Islet precursor cell (in vitro differentiated cells): ENCODE results near the gene STXBP6.
A peak's percentile ranks its signal among the peaks of the same experiment; 100 is the strongest.

Source experiments
- DNase-seq: peaks from one replicate; pipeline ENCODE4 v3.0.0-alpha.2; 2018

Gene STXBP6

DNA sequence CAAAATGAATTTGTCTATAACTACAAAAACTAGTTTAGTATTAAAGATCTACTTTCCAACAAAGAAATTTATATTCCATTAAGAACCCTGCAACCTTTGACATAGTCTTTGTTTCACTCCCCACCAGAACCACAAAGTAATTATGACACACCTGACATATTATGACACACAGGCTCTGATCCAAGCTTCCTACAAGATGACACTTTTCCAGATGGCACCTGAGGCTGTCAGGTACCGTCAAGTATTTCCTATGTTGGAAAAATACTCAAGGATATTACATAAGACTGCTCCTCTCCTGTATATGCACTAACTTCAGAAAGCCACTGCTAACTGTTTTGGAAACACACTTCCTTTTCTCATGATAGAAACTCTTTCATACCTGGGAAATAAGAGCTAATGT lies 38.9 kb downstream of the STXBP6 start:
- DNase-seq: no peak

DNA sequence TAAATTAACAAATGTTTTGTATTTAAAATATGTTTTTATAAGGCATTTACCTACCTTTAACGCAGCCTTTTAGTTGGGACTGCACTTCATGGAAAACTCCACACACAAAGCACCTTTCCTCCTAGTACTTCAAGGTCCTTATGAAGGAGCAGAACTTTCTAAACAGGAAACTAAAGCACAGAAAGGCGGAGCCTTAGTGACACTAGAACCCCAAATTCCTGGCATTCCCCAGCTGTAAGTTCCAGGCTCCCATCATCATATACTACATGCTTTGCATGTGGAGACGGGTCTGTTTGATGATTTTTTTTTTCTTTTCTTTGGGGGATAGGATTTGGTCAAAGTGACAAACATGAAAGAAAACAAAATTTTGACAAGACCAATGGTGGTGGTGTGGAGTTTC lies 39.5 kb downstream of the STXBP6 start:
- DNase-seq: no peak

DNA sequence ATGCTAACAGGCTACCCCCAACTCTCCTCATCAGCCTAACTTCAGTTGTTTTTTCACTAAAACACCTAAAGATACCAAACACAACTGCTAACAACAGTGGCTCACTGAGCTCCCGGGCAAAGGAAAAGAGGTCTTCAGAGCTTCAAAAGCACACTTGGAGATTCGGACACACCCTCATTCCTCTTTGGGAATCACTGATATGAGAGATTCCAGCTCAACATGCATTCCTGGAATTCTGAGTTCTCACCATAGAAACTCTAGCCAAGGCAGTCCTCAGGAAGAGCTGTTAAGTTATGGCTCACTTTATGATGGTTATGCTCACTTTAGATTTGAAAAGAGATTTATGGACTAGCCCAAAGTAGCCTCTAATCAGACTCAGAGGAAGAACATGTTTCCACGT lies 40.1 kb downstream of the STXBP6 start:
- peak; percentile 78 for DNase-seq

DNA sequence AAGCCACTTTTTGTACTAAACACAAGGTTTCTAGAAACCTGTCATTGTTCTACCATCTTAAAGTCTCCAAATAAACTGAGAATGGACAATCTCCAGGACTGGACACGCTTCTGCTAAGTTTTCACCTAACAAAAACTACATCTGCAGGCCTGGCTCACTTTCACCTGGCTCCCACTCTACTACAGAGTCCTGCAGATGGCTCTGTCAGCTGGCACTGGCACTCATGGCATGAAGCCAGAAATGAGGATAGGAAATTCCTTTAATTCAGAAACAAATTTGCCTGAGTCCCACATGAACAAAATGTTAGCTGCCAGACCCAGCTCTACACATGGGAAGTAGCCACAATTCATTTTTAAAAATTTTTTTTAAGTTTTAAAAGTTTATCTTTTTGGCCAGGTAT lies 42.1 kb downstream of the STXBP6 start:
- DNase-seq: no peak

DNA sequence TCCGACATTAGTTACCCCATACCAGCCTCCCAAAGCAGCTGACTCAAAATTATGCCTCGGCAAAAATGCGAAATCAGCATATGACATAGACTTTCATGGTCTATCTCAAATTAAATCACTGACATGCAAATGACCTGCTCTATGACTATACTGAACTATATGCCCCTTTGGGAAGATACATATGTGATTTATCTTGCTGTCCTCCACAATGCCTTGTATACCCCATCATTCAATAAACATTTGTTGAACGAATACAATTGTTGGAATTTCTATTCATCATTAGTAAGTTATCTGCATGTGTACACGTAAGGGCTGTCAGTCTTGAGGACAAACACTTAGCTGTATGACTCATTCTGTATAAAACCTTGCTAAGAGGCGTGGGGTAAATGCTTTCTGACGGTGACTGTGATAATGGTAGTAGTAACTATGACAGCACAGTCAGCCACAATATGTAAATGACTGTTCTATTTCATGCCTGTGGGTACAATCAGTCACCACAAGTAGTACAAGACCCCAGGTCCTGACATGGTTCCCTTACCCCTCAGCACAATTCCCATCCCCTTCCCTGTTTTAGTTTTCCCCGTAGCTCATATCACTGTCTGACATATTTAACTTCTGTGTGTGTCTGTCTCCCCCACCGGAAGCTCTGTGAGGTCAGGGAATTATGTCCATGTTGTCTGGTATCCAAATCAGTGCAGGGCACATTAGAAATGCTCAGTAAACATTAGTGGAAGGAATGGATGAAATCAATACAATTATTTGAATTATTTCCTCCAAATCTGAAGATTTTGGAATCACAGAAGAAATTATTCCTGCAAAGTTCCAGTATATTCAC lies 42.8 kb downstream of the STXBP6 start:
- peak; percentile 58 for DNase-seq

DNA sequence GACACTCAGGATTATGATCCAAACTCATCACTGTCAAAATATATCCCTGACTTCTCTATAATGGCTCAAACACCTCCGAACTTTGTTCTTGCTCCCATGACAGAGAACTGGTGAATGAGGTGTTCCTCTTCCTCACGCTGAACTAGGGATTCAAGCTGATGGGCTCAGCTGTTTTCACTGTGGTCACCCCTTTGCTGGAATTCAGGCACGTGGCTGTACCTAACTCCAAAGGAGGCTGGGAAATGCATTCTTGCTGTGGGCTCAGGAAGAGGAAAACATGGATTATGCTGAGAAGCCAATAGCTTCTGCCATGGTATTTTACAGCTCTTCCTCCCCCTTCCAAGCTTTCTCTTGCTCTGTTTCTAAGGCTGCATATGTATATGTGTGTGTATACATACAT lies 43.9 kb downstream of the STXBP6 start:
- DNase-seq: no peak

DNA sequence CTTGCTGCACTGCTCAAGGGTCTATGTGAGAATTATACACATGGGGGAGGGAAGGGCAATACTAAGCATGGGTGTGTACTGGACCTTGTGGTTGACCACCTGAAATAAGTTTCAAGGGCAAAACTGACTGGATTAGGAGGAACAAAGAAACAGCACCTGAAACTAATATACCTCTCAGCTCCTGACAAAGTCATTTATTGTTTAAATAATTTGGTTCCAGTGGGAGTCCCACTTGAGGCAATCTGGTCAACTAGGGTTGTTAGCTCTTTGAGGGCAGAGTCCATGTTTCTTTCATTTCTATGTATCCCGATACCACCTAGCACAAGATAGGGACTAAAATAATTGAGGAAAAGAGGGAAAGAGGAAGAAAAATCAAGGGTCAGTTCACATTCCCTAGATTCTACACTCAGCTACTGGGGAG lies 45.5 kb downstream of the STXBP6 start:
- DNase-seq: no peak

DNA sequence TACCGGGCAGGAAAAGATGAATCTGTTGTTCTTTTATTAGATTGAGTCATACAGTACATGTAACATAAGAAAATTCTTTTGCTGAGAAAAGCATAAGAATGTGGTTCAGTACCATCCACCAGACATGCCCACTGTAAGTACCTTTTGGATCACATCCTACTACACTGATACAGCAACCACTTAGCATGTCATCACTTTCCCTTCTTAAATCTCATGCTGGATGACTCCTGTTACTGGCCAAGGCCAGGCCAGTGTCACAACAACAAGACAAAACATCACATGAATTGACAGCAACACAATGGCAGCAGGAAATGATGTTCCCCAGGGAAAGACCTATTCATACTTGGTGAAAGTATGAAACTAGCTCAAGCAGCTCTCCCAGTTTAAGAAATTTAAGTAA lies 46.4 kb downstream of the STXBP6 start:
- DNase-seq: no peak

DNA sequence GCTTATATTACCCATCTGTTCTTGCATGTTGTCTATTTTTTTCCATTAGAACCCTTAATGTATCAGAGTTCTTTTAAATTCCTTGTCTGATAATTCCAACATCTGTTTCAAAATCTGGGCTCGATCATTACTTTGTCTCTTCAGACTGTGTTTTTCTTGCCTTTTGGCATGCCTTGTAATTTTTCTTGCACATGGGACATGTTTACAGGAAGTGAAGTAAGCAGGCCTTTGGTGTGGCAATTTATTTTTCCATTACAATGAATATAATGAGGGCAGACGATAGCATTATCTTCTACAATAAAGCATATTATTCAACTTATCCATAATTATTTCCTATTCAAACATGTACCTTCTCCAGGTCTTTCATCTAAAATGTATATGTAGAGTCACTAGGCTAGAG lies 48.3 kb downstream of the STXBP6 start:
- DNase-seq: no peak

DNA sequence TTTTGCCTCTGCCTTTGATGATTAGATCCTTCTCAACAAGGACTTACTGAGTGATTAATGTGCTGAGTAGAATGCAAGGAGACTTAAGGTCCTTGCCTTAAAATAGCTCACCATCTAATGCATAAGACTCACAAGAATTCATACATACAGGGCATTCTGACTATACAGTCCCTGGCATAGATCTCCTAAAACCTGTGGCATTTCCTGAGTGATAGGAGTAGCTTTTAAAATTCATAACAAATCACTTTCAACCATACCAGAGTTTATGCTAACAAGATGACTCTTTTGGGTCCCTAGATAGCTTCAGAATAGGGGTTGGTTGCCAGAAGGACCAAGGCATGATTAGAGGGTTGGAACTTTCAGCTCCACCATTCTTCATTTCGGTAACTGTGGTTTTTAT lies 48.8 kb downstream of the STXBP6 start:
- DNase-seq: no peak

DNA sequence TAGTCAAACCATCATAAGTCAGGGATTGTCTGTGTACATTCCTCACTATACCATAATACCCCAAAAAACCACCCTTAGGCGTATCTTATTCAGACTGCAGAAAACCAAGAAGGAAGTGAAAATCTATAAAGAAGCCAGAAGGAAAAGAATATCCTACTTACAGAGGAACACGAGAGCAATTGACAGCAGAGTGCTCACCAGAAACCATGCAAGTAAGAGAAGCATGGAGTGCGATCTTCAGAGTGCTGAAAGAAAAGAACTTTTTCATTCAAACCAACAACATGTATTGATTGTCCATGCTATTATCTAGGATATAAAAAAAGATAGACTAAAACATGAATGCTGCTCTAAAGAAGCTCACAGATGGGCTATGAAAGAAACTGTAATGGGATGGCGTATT lies 50.8 kb downstream of the STXBP6 start:
- DNase-seq: no peak

DNA sequence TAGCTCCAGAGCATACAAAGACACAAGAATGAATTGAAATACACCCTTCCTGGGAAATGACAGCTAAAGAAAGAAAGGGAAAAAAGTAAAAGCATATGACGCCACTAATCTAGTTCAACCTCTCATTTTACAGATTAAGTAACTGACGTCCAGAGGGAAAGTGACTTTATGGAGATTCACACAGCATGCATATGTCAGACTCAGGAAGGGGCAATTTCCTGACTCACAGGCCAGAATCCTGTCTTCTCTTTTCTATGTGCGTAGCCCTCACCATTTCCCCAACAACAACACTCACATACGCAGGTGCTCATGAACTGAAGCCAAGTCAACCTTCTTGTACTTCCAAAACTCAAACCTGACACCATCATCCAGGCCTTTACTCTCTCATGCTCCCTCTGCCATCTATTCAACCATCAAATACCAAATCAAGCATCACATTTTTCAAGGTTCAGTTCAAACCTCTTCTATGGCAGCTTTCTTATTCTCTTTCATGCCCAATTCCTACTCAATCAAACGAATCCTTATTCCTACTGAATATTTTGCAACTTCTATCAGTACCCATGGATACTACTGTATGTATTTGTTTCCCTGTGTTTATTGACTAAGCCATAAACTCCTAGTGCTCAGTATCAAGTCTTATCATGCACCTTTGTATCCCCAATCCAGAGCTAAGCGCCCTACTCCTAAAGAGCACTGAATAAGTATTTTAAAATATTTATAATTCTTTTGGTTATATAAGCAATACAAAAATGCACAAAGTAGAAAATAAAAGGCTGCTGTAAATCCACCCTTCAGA lies 52.8 kb downstream of the STXBP6 start:
- DNase-seq: no peak

DNA sequence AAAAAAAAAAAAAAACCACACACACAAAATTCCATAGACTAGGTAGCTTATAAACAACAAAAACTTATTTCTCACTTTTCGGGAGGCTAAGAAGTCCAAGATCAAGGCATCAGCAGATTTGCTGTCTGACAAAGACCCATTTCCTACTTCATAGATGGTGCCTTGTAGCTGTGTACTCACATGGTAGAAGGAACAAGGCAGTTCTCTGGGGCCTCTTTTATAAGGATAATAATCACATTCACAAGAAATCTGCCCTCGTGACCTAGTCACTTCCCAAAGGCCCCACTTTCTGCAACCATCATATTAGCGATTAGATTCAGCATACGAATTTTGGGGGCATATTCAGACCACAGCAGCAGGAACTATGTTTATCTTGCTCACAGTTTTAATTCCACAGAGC lies 54.9 kb downstream of the STXBP6 start:
- DNase-seq: no peak

DNA sequence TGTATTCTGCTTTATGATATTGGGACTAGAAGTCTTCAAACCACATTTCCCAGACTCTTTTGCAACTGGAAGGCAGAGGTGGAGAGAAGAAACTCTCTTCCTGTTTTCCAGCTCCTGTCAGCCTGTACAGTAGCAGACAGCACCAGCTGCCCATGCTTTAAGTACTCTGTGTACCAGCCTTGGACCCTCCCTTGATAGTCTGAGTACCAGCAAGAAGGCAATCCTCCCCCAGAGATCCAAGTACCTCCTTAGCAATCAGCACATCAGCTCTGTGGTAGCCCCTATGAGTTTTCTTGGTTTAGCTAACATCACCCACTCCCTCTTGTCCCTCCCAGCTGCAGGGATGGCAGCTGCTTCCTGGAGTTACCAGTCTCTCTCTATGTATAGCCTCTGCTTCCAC lies 56.3 kb downstream of the STXBP6 start:
- DNase-seq: no peak

DNA sequence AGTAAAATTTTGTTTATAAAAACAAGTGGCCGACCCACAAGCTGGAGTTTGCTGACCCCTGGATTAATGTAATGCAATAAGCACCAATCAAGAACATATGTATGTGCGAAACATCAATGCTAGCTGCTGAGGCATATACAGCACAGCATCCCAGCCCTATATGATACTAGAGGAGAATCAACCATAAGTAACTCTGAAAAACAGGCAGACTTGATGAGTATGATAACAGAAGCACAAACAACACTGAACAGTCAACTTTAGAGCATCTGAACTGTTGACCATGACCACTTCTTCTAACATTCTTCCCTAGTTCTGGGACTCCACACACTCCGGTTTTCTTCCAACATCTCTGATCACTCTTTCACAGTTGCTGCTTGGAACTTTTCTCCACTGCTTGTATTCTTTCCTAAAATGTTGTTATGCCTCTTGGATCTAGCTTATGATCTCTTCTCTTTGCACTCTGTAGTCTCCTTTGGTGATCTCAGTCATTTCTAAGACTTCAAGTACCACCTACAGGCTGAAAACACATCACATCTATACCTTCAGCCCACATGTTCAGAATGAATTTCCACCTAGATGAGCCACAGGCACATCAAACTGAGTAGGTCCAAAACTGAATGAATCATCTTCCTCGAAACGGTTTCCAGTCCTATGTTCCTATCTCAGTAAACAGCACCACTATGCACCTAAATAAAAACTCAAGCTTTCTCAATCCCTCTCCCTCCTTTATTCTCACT lies 57.2 kb downstream of the STXBP6 start:
- DNase-seq: no peak

DNA sequence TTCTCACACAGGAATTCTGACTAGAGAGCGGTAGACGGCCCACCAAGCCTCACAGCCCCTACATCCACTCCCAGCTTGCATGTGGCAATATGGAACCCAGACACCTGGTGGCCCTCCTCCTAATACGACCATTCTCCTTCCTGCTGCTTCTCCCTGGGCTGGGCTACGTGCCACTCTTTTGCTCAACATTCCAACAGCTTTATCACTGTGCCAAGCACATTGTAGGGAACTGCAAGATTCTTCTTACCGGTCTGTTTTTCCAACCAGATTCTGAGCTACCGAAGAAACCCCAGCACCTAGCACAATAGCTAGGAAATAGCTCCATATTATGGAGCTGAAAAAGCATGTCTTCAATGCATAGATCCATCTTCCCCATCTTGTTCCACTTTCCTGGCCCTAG lies 58.1 kb downstream of the STXBP6 start:
- DNase-seq: no peak

DNA sequence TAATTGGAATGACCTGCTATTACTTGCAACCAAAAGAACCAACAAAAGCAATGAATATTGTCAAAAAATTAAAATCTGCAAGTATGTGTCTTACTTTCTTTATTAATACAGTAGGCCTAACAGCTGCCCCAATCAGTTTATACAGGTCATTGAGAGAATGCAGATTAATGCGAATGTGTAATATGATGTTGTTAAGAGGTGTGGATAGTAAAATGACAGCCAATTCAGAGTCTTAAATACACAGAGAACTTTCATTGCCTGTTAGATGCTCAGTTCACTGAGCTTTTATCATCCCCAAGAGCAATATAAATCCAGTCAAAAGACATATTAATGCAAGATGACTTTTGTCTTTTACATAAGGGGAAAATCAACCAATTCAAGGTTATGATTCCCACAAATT lies 58.7 kb downstream of the STXBP6 start:
- no peak for DNase-seq

DNA sequence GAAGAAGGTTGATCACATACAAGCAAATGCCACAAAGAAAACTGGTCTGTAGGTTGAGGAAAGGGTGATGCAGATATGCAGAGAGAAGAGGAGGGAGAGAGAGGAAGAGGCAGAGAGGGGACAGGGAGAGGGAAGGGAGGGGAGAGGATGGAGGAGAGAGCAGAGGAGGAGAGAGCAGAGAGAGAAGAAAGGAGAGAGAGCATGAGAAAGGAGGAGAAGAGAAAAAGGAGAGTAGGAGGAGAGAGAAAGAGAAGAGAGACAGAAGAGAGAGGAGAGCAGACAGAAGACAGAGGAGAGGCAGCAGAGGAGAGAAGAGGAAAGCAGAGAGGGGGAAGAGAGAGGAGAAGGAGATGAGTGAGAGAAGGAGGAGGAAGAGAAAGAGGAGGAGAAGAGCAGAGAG lies 59.2 kb downstream of the STXBP6 start:
- no peak for DNase-seq

DNA sequence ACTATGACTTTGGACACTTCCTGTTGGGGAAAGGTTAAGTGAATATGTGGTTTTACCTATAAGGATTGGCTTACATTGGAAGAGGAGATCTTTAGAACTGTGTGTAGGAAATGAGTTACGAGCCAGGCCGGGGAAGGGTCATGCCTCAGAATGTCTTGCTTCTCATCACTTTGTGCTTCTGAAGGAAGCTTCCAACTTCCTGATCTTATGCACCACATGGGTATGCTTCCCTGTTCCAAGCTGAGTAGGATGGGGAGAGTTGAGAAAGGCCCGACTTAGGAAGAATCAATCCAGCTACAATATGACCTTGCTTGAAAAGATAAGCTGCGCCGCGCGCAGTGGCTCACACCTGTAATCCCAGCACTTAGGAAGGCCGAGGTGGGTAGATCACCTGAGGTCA lies 59.9 kb downstream of the STXBP6 start:
- DNase-seq: no peak

DNA sequence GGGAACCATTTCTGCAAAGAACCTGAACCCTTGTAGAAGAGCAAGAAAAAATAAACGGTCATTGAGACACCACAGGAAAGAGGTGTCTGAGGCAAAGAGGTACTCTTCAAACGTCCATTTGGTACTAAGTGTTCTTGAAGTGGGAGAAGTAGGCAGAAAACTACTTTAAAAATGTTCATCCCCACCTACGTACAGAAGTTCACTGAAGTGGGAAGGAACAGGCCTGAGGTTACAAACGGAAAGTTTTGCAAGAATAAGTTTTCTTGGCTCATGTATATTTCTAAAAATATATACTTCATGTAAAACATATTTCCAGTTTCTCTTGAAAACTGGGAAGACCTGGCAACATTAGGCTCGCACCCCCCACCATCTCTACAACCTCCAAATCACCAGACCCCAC lies 61.2 kb downstream of the STXBP6 start:
- DNase-seq: no peak

DNA sequence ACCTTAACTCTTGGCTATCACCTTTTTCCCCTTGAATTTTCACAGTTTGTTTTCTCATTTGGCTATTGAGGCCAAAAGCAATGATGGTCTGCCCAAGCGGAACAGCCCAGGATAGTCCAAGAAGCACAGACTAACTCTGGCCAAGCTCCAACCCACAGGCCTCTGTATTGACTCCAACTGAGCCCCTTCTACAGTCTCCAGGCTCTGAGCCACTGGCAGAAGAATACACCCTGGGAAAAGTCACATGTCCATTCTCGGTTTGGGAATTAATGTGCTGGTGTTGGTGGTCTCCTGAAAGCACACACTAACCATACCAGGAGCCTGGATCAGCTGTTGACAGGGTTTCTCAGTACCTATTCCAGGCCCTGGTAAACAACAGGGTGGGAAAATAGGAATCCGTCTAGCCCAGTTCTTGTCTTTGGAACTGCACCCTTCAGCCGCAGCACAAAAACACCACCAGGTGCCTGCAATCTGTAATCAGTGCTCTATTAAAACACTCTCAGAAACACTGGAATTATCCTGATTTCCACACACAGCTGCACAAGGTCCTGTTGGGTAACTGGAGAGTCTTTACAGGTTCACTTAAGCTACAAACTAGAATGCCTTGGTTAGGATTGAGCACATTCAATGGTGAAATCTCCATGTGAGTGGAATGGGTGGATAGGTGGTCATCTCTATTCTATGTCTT lies 63.6 kb downstream of the STXBP6 start:
- no peak for DNase-seq

DNA sequence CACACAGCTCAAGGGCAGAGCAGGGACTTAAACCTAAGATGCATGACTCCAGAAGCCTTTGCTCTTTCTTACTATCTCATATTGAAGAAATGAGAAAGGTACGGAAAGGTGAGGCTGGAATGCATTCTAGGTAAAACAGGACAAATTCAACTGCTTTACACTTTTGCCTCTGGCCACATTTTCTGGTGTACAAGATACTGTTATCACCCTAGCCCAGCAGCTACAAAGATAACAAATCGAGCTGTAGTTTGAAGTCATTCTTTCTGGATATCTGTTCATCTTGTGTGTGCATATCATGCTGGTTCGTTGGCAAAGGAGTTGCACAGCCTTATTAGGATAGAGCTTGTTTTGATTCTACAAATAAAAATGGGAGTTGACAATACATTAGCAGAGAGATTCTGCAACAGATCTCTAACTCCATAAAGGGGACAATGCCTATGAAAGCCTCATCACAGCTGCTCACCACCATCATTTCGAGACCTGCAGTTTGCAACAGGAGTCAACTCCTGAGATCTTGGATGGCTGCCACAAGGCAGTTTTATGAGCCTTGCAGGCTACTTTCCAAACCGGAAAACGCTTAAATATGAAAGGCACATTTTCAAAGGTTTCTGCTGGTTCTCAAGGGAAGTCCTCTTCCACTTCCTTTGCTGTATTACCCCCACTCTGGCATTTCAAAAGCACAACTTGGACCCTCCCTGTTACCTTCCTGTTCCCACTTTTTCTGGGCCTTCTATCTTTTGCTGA lies 64.9 kb downstream of the STXBP6 start:
- DNase-seq: no peak
